ENCODE results near the gene NIFK.
"Not testable (repeated sequence)": the region's sequence is repeated elsewhere in the genome, so short reads cannot be mapped to it uniquely, and the experiment has no call there.

NIFK gene

GRCh38 chr2:121690572-121690971 lies 46.1 kb downstream of the NIFK start:
- not testable (repeated sequence) for DNase-seq

GRCh38 chr2:121690095-121690494 lies 46.6 kb downstream of the NIFK start:
- no peak for DNase-seq

GRCh38 chr2:121689356-121689755 lies 47.3 kb downstream of the NIFK start:
- DNase-seq: peak; percentile 46

- no peak for DNase-seq
Measured at GRCh38 chr2:121688820-121689219, 47.9 kb downstream of the NIFK start.

GRCh38 chr2:121686902-121687301 lies 49.8 kb downstream of the NIFK start:
- no peak for DNase-seq

- DNase-seq: no peak
Measured at GRCh38 chr2:121686218-121686617, 50.5 kb downstream of the NIFK start.

GRCh38 chr2:121682396-121683298 lies 54.0 kb downstream of the NIFK start:
- no peak for DNase-seq

- DNase-seq: no peak
Measured at GRCh38 chr2:121677855-121678254, 58.8 kb downstream of the NIFK start.

Measured in NCI-H1092 (cell line).